Measurements from ENCODE around the gene PHACTR2.

PHACTR2 gene

DNA sequence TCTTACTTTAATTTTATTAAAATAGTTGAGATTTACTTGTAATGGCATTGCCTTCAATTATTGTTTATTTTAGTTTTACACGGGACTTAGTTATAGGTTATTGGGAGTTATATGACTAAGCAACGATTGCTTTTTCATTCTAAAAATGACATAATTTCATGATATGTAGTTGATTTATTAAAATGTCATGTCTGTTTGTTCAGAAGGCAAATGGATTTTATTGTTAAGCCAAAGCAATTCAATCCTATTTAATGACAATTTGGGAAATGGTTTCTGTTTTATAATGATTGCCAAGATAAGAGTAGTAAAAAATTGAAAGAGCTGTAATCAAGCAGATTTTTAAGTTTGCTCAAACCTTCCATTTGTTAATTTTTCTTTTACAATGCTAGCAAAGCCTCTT, 74.7 kb downstream of the PHACTR2 start:
- no peak for DNase-seq
- no peak overlapping the region for H2BK5ac ChIP-seq (ENCODE audit: low read depth, low read length, poor library complexity)
- no peaks in the 10 kb centered on the region for H3K27me3 ChIP-seq (ENCODE audit: insufficient read depth, low read length)
- no peak overlapping the region for H3K9ac ChIP-seq (ENCODE audit: low read length)
- H3K18ac ChIP-seq (ENCODE audit: low read length), result no peak overlapping the region
- no peak overlapping the region for H4K91ac ChIP-seq (ENCODE audit: low read depth, low read length)
- H3K36me3 ChIP-seq (ENCODE audit: control insufficient read depth in 1 of 2, insufficient read depth in 2 of 2, low read length in 2 of 2), result peaks cover 4 to 10% of the 10 kb centered on the region in 2 experiments
- H2BK120ac ChIP-seq (ENCODE audit: insufficient read depth, low read length, poor library complexity), result no peak overlapping the region
- H3K14ac ChIP-seq (ENCODE audit: low read length), result no peak overlapping the region
- no peak overlapping the region for H3K4me2 ChIP-seq (ENCODE audit: low read length)
- H3K23ac ChIP-seq (ENCODE audit: low read length), result no peak overlapping the region
- H2AK5ac ChIP-seq (ENCODE audit: low read length), result no peak overlapping the region
- H3K27ac ChIP-seq (ENCODE audit: low read depth, low read length), result no peak overlapping the region
- no peaks in the 10 kb centered on the region for H3K79me2 ChIP-seq (ENCODE audit: control insufficient read depth, insufficient read depth, low read length, poor library complexity)
- no peak overlapping the region for H4K12ac ChIP-seq (ENCODE audit: low read depth, low read length)
- H3K4me1 ChIP-seq (ENCODE audit: control insufficient read depth in 1 of 2, insufficient read depth in 2 of 2, low read length in 2 of 2), result peaks cover 2 to 5% of the 10 kb centered on the region in 2 experiments
- no peaks in the 10 kb centered on the region for H3K9me3 ChIP-seq (ENCODE audit: insufficient read depth, low read depth, low read length)
- no peak overlapping the region for H2AFZ ChIP-seq (ENCODE audit: insufficient read depth, low read length, poor library complexity)
- no peak overlapping the region for H3K4me3 ChIP-seq (ENCODE audit: low read depth, low read length)
- peaks cover 2% of the 10 kb centered on the region for H3K79me1 ChIP-seq (ENCODE audit: low read length)
- WGBS (ENCODE audit: extremely low coverage, insufficient coverage, insufficient read length), result no CpG with 5 or more reads among the region's 2 CpGs
- H4K8ac ChIP-seq (ENCODE audit: low read depth, low read length), result no peak overlapping the region
- no peak overlapping the region for H3K4ac ChIP-seq (ENCODE audit: low read depth, low read length)
- H2BK12ac ChIP-seq (ENCODE audit: low read length), result no peak overlapping the region

DNA sequence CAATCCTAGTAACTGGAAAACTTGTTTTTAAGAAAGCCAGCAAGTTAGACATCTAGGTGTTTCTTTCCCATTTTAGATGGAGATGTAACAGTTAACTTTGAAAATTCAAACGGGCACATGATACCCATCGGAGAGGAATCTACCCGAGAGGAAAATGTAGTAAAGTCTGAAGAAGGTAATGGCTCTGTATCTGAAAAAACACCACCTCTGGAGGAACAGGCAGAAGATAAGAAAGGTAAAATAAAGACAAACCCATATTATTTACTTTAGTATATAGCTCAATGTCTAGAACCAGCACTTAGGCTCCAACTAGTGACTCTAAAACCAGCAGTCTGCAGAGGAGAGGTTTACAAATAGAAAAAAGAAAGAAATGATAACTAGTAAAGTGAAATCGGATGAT, 75.9 kb downstream of the PHACTR2 start:
- Histone ChIP-seq H4K91ac (ENCODE audit: low read depth, low read length) (no peak overlapping the region), H2AFZ (ENCODE audit: insufficient read depth, low read length, poor library complexity) (no peak overlapping the region), H3K4me2 (ENCODE audit: low read length) (no peak overlapping the region), H3K23ac (ENCODE audit: low read length) (no peak overlapping the region), H3K27ac (ENCODE audit: low read depth, low read length) (no peak overlapping the region), H3K79me2 (ENCODE audit: control insufficient read depth, insufficient read depth, low read length, poor library complexity) (no peaks in the 10 kb centered on the region), H3K4me3 (ENCODE audit: low read depth, low read length) (no peak overlapping the region), H2BK12ac (ENCODE audit: low read length) (no peak overlapping the region), H4K8ac (ENCODE audit: low read depth, low read length) (no peak overlapping the region), H3K14ac (ENCODE audit: low read length) (no peak overlapping the region), H2BK120ac (ENCODE audit: insufficient read depth, low read length, poor library complexity) (no peak overlapping the region), H3K9ac (ENCODE audit: low read length) (no peak overlapping the region), H4K12ac (ENCODE audit: low read depth, low read length) (no peak overlapping the region), H2AK5ac (ENCODE audit: low read length) (no peak overlapping the region), H3K27me3 (ENCODE audit: insufficient read depth, low read length) (no peaks in the 10 kb centered on the region), H3K79me1 (ENCODE audit: low read length) (no peaks in the 10 kb centered on the region), H3K4me1 (ENCODE audit: control insufficient read depth in 1 of 2, insufficient read depth in 2 of 2, low read length in 2 of 2) (peaks cover 0 to 1% of the 10 kb centered on the region in 2 experiments), H3K4ac (ENCODE audit: low read depth, low read length) (no peak overlapping the region), H3K36me3 (ENCODE audit: control insufficient read depth in 1 of 2, insufficient read depth in 2 of 2, low read length in 2 of 2) (peaks cover 4 to 14% of the 10 kb centered on the region in 2 experiments), H3K18ac (ENCODE audit: low read length) (no peak overlapping the region), H3K9me3 (ENCODE audit: insufficient read depth, low read depth, low read length) (no peaks in the 10 kb centered on the region), H2BK5ac (ENCODE audit: low read depth, low read length, poor library complexity) (no peak overlapping the region)
- DNase-seq, result no peak
- no CpG with 5 or more reads among the region's 4 CpGs for WGBS (ENCODE audit: extremely low coverage, insufficient coverage, insufficient read length)

DNA sequence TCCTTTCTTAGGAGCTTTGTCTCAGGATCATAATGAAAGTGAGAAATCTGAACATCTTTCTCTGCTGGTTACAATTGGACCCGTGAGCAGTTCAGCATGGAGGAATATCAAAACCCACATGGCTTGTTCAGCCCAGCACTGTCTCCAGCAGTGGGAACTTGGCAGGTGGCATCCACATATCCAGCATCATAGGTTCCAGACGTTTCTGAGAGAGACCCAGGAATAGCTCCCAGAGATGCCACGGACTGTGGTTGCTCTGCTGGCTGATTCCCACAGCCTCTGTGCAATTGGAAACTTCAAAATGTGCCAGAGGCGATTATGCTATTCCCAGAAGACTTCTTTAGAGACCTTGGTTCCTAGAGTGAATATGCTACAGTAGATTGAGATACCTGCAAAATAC, 76.4 kb downstream of the PHACTR2 start:
- no peak overlapping the region for H4K12ac ChIP-seq (ENCODE audit: low read depth, low read length)
- no peak overlapping the region for H2BK120ac ChIP-seq (ENCODE audit: insufficient read depth, low read length, poor library complexity)
- no peak overlapping the region for H3K4me3 ChIP-seq (ENCODE audit: low read depth, low read length)
- H4K91ac ChIP-seq (ENCODE audit: low read depth, low read length), result no peak overlapping the region
- no peaks in the 10 kb centered on the region for H3K9me3 ChIP-seq (ENCODE audit: insufficient read depth, low read depth, low read length)
- peaks cover 4 to 14% of the 10 kb centered on the region in 2 experiments for H3K36me3 ChIP-seq (ENCODE audit: control insufficient read depth in 1 of 2, insufficient read depth in 2 of 2, low read length in 2 of 2)
- no CpG with 5 or more reads among the region's 4 CpGs for WGBS (ENCODE audit: extremely low coverage, insufficient coverage, insufficient read length)
- no peak overlapping the region for H2AFZ ChIP-seq (ENCODE audit: insufficient read depth, low read length, poor library complexity)
- no peak overlapping the region for H3K18ac ChIP-seq (ENCODE audit: low read length)
- H3K79me2 ChIP-seq (ENCODE audit: control insufficient read depth, insufficient read depth, low read length, poor library complexity), result no peaks in the 10 kb centered on the region
- no peak overlapping the region for H3K27ac ChIP-seq (ENCODE audit: low read depth, low read length)
- no peak overlapping the region for H3K4ac ChIP-seq (ENCODE audit: low read depth, low read length)
- no peak overlapping the region for H3K23ac ChIP-seq (ENCODE audit: low read length)
- H2BK12ac ChIP-seq (ENCODE audit: low read length), result no peak overlapping the region
- no peak overlapping the region for H3K9ac ChIP-seq (ENCODE audit: low read length)
- H3K14ac ChIP-seq (ENCODE audit: low read length), result no peak overlapping the region
- DNase-seq, result no peak
- H2AK5ac ChIP-seq (ENCODE audit: low read length), result no peak overlapping the region
- no peak overlapping the region for H2BK5ac ChIP-seq (ENCODE audit: low read depth, low read length, poor library complexity)
- no peaks in the 10 kb centered on the region for H3K27me3 ChIP-seq (ENCODE audit: insufficient read depth, low read length)
- no peak overlapping the region for H3K4me2 ChIP-seq (ENCODE audit: low read length)
- H4K8ac ChIP-seq (ENCODE audit: low read depth, low read length), result no peak overlapping the region
- H3K79me1 ChIP-seq (ENCODE audit: low read length), result no peaks in the 10 kb centered on the region
- H3K4me1 ChIP-seq (ENCODE audit: control insufficient read depth in 1 of 2, insufficient read depth in 2 of 2, low read length in 2 of 2), result peaks cover 0 to 1% of the 10 kb centered on the region in 2 experiments

DNA sequence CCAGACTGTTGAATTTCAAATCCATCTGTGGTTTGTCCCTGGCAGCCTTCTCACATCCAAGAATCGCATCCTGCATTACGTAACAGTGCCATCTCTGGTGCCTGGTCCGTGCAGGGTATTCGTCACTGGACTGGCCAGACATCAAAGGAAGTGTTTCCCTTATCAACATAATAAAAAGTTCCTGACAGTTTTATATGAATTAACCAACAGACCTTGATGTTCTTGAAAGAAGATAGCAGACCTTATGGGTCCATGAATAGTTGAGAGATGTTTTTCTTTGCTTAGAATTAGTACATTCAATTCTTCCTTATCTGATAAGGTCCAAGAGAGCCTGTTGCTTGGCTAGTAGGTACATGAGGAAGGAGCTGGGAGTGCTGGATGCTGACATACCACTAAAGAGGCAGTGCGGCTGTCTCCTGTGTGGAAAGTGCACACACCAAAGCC, 77.6 kb downstream of the PHACTR2 start:
- Histone ChIP-seq H3K79me1 (ENCODE audit: low read length) (no peaks in the 10 kb centered on the region), H2BK12ac (ENCODE audit: low read length) (no peak overlapping the region), H4K8ac (ENCODE audit: low read depth, low read length) (no peak overlapping the region), H2BK5ac (ENCODE audit: low read depth, low read length, poor library complexity) (no peak overlapping the region), H3K4me2 (ENCODE audit: low read length) (no peak overlapping the region), H3K27ac (ENCODE audit: low read depth, low read length) (no peak overlapping the region), H3K9me3 (ENCODE audit: insufficient read depth, low read depth, low read length) (no peaks in the 10 kb centered on the region), H3K4me1 (ENCODE audit: control insufficient read depth in 1 of 2, insufficient read depth in 2 of 2, low read length in 2 of 2) (peaks cover 0 to 1% of the 10 kb centered on the region in 2 experiments), H4K12ac (ENCODE audit: low read depth, low read length) (no peak overlapping the region), H3K23ac (ENCODE audit: low read length) (no peak overlapping the region), H3K27me3 (ENCODE audit: insufficient read depth, low read length) (no peaks in the 10 kb centered on the region), H3K79me2 (ENCODE audit: control insufficient read depth, insufficient read depth, low read length, poor library complexity) (no peaks in the 10 kb centered on the region), H4K91ac (ENCODE audit: low read depth, low read length) (no peak overlapping the region), H3K4ac (ENCODE audit: low read depth, low read length) (no peak overlapping the region), H2AK5ac (ENCODE audit: low read length) (no peak overlapping the region), H2BK120ac (ENCODE audit: insufficient read depth, low read length, poor library complexity) (no peak overlapping the region), H3K14ac (ENCODE audit: low read length) (no peak overlapping the region), H2AFZ (ENCODE audit: insufficient read depth, low read length, poor library complexity) (no peak overlapping the region), H3K4me3 (ENCODE audit: low read depth, low read length) (no peak overlapping the region), H3K18ac (ENCODE audit: low read length) (no peak overlapping the region), H3K36me3 (ENCODE audit: control insufficient read depth in 1 of 2, insufficient read depth in 2 of 2, low read length in 2 of 2) (peaks cover 5 to 19% of the 10 kb centered on the region in 2 experiments), H3K9ac (ENCODE audit: low read length) (no peak overlapping the region)
- WGBS (ENCODE audit: extremely low coverage, insufficient coverage, insufficient read length), result no CpG with 5 or more reads among the region's 5 CpGs
- DNase-seq, result no peak

Data from trophoblast cell (in vitro differentiated cells and primary cell).